Thoracic aorta (tissue), 2 donors: Measurements from ENCODE around the gene ID1. TPM values are rescaled to one million over a fixed set of nuclear protein-coding genes. Genes with fewer than 3 reads are reported as not detected.

ENCODE experiments used
- ATAC-seq: fragments of 150-250 bp; one replicate; pipeline ENCODE4 v1.8.0; 2017; ENCODE audit warnings: low read depth; ENCODE audit not compliant: insufficient number of reproducible peaks, low FRiP score
- DNase-seq: peaks from one replicate; pipeline ENCODE4 v3.0.0-alpha.2; 2020; ENCODE audit warnings: low spot score
- H3K27ac ChIP-seq, 2 donors: fragments of 200-600 bp; sonication (generic); 1 replicate in 1 of 2; 2 replicates in 1 of 2; pipeline ENCODE4 v1.5.1; 2016; ENCODE audit warnings: mild to moderate bottlenecking in 2 of 2, moderate library complexity in 2 of 2
- H3K27me3 ChIP-seq: fragments of 200-600 bp; sonication (generic); replicated peaks from 2 replicates; pipeline ENCODE4 v1.6.0; 2016; ENCODE audit warnings: mild to moderate bottlenecking; ENCODE audit not compliant: insufficient read depth
- H3K36me3 ChIP-seq: fragments of 200-600 bp; sonication (generic); one replicate; pipeline ENCODE4 v1.5.1; 2016
- H3K4me1 ChIP-seq, 2 donors: fragments of 200-600 bp; sonication (generic); 1 replicate in 1 of 2; 2 replicates in 1 of 2; pipeline versions ENCODE4 v1.5.1 to v1.6.0; 2016; ENCODE audit warnings: low read depth in 2 of 2, mild to moderate bottlenecking in 1 of 2; ENCODE audit not compliant: control insufficient read depth in 1 of 2
- H3K4me3 ChIP-seq: fragments of 200-600 bp; sonication (generic); 2 replicates; pipeline ENCODE4 v1.5.1; 2016; ENCODE audit warnings: mild to moderate bottlenecking
- H3K9me3 ChIP-seq: fragments of 200-600 bp; sonication (generic); 2 replicates; pipeline ENCODE4 v1.5.1; 2016
- total RNA-seq, 2 donors: library from RNA; depleted of rRNA; stranded (reverse); fragments of >200 nt; gene quantifications; one replicate each; pipeline versions ENCODE4 v1.1.0 to v1.2.3, GENCODE V29; 2016
- TF ChIP-seq, protein P1 (sequence below): fragments of 200-600 bp; sonication (generic); IDR thresholded peaks from one replicate; pipeline ENCODE4 v1.5.1; 2019; ENCODE audit warnings: antibody characterized with exemption

The ID1 gene, protein sequence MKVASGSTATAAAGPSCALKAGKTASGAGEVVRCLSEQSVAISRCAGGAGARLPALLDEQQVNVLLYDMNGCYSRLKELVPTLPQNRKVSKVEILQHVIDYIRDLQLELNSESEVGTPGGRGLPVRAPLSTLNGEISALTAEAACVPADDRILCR
- total RNA-seq, result 100 to 1,000 TPM; 310 to 944 TPM

DNA sequence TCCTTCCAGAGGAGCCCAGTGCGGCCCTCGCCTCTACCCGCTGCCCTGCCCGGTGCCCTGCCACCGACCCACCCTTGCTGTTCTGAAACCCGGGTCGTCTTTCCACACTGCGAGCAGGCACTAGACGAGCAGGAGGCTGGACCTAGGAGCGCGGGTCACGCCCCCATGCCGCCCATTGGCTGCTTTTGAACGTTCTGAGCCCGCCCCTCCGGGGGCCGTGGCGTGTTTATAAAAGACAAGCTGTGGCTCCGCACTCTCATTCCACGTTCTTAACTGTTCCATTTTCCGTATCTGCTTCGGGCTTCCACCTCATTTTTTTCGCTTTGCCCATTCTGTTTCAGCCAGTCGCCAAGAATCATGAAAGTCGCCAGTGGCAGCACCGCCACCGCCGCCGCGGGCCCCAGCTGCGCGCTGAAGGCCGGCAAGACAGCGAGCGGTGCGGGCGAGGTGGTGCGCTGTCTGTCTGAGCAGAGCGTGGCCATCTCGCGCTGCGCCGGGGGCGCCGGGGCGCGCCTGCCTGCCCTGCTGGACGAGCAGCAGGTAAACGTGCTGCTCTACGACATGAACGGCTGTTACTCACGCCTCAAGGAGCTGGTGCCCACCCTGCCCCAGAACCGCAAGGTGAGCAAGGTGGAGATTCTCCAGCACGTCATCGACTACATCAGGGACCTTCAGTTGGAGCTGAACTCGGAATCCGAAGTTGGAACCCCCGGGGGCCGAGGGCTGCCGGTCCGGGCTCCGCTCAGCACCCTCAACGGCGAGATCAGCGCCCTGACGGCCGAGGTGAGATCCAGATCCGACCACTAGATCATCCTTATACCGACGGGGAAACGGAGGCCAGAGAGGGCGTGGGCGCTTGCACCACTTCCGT is at the start of gene ID1:
Gene ID1, plus strand, starts transcription at position 259 of the 871 bp plus-strand sequence. Its CDS starts 99 bp downstream, at position 358.
- Histone ChIP-seq H3K9me3 (no peaks in the 10 kb centered on the region), H3K27ac (peak within 1 kb of the TSS; percentile 95 to 96), H3K36me3 (no peaks in the 10 kb centered on the region), H3K4me1 (peaks cover 2 to 34% of the 10 kb centered on the region in 2 donors), H3K27me3 (no peaks in the 10 kb centered on the region), H3K4me3 (peak within 1 kb of the TSS; percentile 95)
- ATAC-seq, result peak; percentile 88
- DNase-seq, result peak; percentile 81
- TF ChIP-seq, protein P1, sequence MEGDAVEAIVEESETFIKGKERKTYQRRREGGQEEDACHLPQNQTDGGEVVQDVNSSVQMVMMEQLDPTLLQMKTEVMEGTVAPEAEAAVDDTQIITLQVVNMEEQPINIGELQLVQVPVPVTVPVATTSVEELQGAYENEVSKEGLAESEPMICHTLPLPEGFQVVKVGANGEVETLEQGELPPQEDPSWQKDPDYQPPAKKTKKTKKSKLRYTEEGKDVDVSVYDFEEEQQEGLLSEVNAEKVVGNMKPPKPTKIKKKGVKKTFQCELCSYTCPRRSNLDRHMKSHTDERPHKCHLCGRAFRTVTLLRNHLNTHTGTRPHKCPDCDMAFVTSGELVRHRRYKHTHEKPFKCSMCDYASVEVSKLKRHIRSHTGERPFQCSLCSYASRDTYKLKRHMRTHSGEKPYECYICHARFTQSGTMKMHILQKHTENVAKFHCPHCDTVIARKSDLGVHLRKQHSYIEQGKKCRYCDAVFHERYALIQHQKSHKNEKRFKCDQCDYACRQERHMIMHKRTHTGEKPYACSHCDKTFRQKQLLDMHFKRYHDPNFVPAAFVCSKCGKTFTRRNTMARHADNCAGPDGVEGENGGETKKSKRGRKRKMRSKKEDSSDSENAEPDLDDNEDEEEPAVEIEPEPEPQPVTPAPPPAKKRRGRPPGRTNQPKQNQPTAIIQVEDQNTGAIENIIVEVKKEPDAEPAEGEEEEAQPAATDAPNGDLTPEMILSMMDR, result no peak

DNA sequence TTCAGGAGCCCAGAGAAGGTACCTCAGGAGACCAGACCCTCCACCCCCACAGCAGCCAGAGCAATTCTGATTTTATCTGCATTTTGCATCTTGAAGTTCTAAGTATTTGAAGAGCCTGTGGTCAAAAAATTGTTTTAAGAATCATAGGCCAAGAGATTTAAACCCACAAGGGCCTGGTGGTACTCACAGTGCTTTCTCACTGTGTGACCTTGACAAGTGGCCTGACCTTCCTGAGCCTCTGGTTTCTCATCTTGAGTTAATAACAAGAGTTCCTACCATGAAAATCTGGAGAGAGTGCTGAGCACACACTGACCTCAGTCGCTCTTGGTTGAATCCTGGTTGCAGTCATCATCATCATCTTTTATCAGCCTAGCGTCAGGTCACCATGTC is 45.4 kb upstream of the ID1 start:
- Histone ChIP-seq H3K27ac (peak overlapping the region; percentile 83 to 87), H3K4me3 (no peak overlapping the region), H3K4me1 (peaks cover 4 to 29% of the 10 kb centered on the region in 2 donors), H3K27me3 (no peaks in the 10 kb centered on the region), H3K36me3 (peaks cover 24% of the 10 kb centered on the region), H3K9me3 (no peaks in the 10 kb centered on the region)
- ATAC-seq, result no peak
- no peak for DNase-seq
- TF ChIP-seq, protein P1, result no peak

DNA sequence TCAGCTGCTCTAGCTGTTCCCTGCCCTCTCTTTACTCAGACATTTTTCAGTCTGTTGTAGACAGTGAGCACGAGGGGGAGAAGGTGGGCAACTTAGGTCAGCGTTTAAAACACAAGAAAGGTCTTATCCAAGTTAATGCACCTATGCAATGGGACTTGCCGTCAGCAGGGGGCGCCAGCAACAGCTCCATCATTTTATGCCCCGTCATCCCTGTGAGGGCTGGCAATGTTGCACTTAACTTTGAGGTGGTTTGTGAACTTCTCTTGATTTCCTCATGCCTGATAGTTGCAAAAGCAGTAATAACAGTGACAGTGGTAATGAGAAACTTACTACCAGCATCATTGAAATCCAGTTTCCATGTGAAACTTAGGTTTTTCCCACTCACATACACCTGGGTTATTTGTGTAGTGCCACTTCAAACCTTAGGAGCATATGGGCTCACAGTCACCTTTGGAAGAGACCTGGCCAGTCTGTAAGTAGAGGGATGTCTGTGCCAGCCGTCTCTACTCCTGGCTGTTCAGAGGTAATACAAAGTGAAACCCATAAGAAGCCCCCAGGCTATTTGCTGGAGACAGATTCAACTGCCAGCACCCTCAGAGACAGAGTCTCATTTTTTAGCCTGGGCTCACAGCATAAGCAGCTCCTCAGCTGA is 44.9 kb upstream of the ID1 start:
- H3K9me3 ChIP-seq, result no peaks in the 10 kb centered on the region
- peaks cover 4 to 29% of the 10 kb centered on the region in 2 donors for H3K4me1 ChIP-seq
- no peak overlapping the region for H3K4me3 ChIP-seq
- ATAC-seq (peak; percentile 64), DNase-seq (no peak)
- peak overlapping the region; percentile 83 to 87 for H3K27ac ChIP-seq
- TF ChIP-seq, protein P1, result peak; percentile 84
- no peaks in the 10 kb centered on the region for H3K27me3 ChIP-seq
- peaks cover 19% of the 10 kb centered on the region for H3K36me3 ChIP-seq

DNA sequence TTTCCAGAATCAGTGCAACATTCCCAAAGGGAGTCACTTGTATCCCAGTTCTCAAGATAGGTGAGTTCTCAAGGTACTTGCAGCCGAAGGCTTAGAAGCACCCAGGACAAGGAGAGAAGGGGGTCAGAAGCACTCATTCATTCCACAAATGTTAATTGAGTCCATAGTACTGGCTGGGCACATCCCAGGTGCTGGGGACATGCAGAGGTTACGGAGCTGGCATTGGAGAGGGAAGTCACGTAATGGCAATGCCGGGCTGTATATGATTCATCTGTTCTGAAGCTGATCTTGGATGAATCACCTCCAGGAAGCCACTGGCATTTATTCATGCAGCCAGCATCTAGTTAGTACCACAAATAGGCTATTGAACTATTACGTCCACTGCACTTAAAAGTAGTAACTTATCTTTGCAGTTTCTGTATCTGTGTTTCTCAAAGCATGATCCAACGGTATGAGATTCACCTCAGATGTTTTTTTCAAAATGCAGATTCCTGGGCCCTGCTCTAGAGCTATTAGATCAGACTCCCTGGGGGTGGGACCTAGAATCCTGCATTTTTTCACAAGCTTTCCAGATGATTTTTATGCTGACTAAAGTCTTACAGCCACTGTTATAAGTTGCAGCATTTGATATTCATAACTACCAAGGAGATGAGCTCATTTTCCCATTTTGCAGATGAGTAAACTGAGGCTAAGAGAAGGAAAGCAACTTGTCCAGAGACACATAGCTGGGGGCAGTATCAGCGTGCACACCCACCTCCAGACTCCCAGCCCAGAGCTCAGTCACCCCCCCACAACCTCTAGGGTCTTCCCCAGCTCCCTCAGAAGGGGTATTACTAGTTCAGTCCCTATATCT is 44.1 kb upstream of the ID1 start:
- H3K36me3 ChIP-seq, result peaks cover 16% of the 10 kb centered on the region
- TF ChIP-seq, protein P1, result no peak
- H3K27ac ChIP-seq, result peak overlapping the region; percentile 83 to 87
- ATAC-seq (peak; percentile 70), DNase-seq (peak; percentile 61)
- peaks cover 4 to 29% of the 10 kb centered on the region in 2 donors for H3K4me1 ChIP-seq
- H3K27me3 ChIP-seq, result no peaks in the 10 kb centered on the region
- no peak overlapping the region for H3K4me3 ChIP-seq
- no peaks in the 10 kb centered on the region for H3K9me3 ChIP-seq
